Measurements from ENCODE around the gene TNS3. TPM values are rescaled to one million over a fixed set of nuclear protein-coding genes. Genes with fewer than 3 reads are reported as not detected.
A peak's percentile ranks its signal among the peaks of the same experiment; 100 is the strongest.
"Not testable (repeated sequence)": the region's sequence is repeated elsewhere in the genome, so short reads cannot be mapped to it uniquely, and the experiment has no call there.

TNS3 gene
- polyA plus RNA-seq, 2 donors: 2.7 to 3.4 TPM

DNA sequence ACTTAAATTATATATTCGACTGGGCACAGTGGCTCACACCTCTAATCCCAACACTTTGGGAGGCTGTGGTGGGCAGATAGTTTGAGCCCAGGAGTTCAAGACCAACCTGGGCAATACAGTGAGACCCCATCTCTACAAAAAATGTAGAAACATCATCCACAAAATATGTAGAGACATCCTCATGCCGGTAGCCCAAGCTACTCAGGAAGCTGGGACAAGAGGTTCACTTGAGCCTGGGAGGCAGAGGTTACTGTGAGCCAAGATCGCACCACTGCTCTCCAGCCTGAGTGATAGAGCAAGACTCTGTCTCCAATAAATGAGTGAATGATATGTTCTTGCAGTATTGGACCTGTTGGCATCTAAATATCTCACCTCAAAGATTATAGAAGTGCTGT lies 22.6 kb upstream of the TNS3 start:
- Histone ChIP-seq H3K4me3 (ENCODE audit: low read depth in 1 of 2, low read length in 2 of 2) (no peak overlapping the region), H3K4me1 (ENCODE audit: control insufficient read depth in 2 of 2, insufficient read depth in 2 of 2, low read length in 1 of 2) (peaks cover 0 to 27% of the 10 kb centered on the region in 2 donors), H3K27ac (ENCODE audit: low read depth in 2 of 2, low read length in 1 of 2) (peak overlapping the region; percentile 36 to 77), H3K9me3 (ENCODE audit: control insufficient read depth in 2 of 2, insufficient read depth in 1 of 2, low read depth in 1 of 2, low read length in 1 of 2) (no peaks in the 10 kb centered on the region), H3K27me3 (ENCODE audit: control insufficient read depth in 1 of 2, insufficient read depth in 2 of 2, low read length in 2 of 2) (no peaks in the 10 kb centered on the region), H3K36me3 (ENCODE audit: control insufficient read depth in 2 of 2, insufficient read depth in 2 of 2, low read length in 1 of 2) (no peaks in the 10 kb centered on the region)
- 39 to 51% methylated on average over 3 of the region's 3 CpGs for WGBS, 2 donors

DNA sequence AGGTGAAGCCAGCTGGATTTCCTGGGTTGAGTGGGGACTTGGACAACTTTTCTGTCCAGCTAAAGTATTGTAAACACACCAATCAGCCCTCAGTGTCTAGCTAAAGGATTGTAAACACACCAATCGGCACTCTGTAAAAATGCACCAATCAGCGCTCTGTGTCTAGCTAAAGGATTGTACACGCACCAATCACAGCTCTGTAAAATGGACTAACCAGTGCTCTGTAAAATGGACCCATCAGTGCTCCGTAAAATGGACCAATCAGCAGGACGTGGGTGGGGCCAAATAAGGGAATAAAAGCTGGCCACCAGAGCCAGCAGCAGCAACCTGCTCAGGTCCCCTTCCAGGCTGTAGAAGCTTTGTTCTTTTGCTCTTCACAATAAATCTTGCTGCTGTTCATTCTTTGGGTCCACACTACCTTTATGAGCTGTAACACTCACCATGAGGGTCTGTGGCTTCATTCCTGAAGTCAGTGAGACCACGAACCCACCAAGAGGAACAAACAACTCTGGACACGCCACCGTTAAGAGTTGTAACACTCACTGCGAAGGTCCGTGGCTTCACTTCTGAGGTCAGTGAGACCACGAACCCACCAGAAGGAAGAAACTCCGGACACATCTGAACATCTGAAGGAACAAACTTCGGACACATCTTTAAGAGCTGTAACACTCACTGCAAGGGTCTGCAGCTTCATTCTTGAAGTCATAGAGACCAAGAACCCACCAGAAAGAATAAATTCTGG lies 21.8 kb upstream of the TNS3 start:
- H3K27ac ChIP-seq (ENCODE audit: low read depth in 2 of 2, low read length in 1 of 2); H3K36me3 ChIP-seq (ENCODE audit: control insufficient read depth in 2 of 2, insufficient read depth in 2 of 2, low read length in 1 of 2); H3K9me3 ChIP-seq (ENCODE audit: control insufficient read depth in 2 of 2, insufficient read depth in 1 of 2, low read depth in 1 of 2, low read length in 1 of 2); H3K4me3 ChIP-seq (ENCODE audit: low read depth in 1 of 2, low read length in 2 of 2); H3K27me3 ChIP-seq (ENCODE audit: control insufficient read depth in 1 of 2, insufficient read depth in 2 of 2, low read length in 2 of 2): not testable (repeated sequence)
- peaks cover under 1 to 27% of the 10 kb centered on the region in 2 donors for H3K4me1 ChIP-seq (ENCODE audit: control insufficient read depth in 2 of 2, insufficient read depth in 2 of 2, low read length in 1 of 2)
- WGBS, 2 donors: 87 to 91% methylated on average over 13 of the region's 13 CpGs

DNA sequence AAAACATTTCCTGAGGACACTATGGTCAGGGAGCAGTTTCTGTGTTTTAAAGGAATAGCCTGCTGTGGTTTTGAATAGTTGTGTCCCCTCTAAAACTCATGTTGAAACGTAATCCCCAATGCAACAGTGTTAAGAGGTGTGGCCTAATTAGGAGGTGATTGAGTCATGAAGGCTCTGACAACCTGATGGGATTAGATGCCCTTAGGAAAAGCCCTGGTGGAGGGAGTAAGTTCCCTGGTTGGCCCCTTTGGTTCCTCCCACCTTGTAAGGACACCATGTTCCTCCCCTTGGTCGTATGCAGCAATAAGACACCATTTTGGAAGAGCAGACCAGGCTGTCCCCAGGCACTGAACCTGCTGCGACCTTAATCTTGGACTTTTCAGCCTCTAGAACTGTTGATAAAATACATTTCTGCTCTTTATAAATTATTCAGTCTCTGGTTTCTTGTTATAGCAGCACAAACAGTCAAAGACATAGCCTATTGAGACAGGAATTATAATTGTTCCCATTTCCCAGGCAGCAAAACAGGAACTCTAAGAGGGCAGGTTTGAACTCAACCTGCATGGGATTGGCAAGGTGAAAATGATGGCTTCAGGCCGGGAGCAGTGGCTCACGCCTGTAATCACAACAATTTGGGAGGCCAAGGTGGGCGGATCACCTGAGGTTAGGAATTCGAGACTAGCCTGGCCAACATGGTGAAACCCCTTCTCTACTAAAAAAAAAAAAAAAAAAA lies 20.5 kb upstream of the TNS3 start:
- Histone ChIP-seq H3K4me1 (ENCODE audit: control insufficient read depth in 2 of 2, insufficient read depth in 2 of 2, low read length in 1 of 2) (peaks cover 2 to 27% of the 10 kb centered on the region in 2 donors), H3K27me3 (ENCODE audit: control insufficient read depth in 1 of 2, insufficient read depth in 2 of 2, low read length in 2 of 2) (no peaks in the 10 kb centered on the region), H3K4me3 (ENCODE audit: low read depth in 1 of 2, low read length in 2 of 2) (no peak overlapping the region), H3K9me3 (ENCODE audit: control insufficient read depth in 2 of 2, insufficient read depth in 1 of 2, low read depth in 1 of 2, low read length in 1 of 2) (peaks cover 0 to 3% of the 10 kb centered on the region in 2 donors), H3K27ac (ENCODE audit: low read depth in 2 of 2, low read length in 1 of 2) (no peak overlapping the region), H3K36me3 (ENCODE audit: control insufficient read depth in 2 of 2, insufficient read depth in 2 of 2, low read length in 1 of 2) (no peaks in the 10 kb centered on the region)
- 65 to 79% methylated on average over 7 of the region's 7 CpGs for WGBS, 2 donors

DNA sequence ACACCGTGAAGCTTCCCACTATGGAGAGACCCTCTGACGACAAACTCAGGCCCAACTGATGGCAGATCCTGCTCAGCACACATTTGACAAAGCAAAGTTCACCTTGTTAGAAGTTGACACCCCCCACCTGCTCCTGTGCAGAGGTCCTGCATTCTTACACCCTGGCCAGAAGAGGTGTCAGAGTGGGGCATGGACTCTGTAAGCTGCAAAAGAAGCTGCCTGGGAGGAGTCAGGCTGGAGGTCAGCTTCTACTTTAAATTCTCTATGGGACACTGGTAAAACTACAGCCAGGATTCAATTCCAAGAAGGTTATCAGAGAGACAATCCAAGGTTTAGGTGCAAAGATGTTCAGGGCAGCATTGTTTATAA lies 20.0 kb upstream of the TNS3 start:
- Histone ChIP-seq H3K4me1 (ENCODE audit: control insufficient read depth in 2 of 2, insufficient read depth in 2 of 2, low read length in 1 of 2) (peaks cover 2 to 27% of the 10 kb centered on the region in 2 donors), H3K36me3 (ENCODE audit: control insufficient read depth in 2 of 2, insufficient read depth in 2 of 2, low read length in 1 of 2) (no peaks in the 10 kb centered on the region), H3K27ac (ENCODE audit: low read depth in 2 of 2, low read length in 1 of 2) (peak overlapping the region; percentile 60 to 70), H3K4me3 (ENCODE audit: low read depth in 1 of 2, low read length in 2 of 2) (no peak overlapping the region), H3K27me3 (ENCODE audit: control insufficient read depth in 1 of 2, insufficient read depth in 2 of 2, low read length in 2 of 2) (no peaks in the 10 kb centered on the region), H3K9me3 (ENCODE audit: control insufficient read depth in 2 of 2, insufficient read depth in 1 of 2, low read depth in 1 of 2, low read length in 1 of 2) (peaks cover 0 to 7% of the 10 kb centered on the region in 2 donors)
- 69 to 81% methylated on average over 2 of the region's 2 CpGs for WGBS, 2 donors

DNA sequence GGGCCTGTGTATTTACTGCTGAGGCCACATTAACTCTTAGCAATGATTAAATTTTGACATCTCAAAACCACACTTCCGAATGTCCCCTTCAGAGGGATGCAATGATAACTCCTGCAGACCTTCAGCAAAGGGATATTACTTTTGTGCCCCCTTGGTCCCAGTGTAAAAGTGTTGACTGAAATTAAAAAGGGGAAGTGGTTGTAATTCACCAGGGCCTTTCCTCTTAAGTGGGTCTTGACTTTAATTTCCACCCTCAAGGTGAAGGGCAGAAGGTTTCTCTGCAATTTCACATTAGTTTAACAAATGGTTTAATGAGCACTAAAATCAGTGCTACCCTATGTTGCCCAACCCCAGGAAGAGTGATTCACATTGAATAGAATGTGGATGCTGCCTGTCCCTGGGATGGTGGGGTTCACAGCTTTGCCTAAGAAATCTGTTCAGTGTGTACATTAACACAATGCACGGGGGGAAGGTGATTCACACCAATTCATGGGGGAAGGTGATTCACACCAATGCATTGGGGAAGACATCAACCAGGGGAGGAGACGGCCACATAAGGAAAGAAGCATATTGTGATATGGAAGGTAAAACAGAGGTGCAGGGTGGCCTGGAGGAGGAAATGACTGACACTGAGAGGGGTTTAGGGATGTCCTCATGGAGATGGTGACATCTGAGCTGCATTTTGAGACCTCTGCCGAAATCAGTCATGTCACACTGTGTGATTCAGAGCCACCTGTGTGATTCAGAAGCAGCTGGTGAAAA lies 19.4 kb upstream of the TNS3 start:
- 47 to 50% methylated on average over 4 of the region's 4 CpGs for WGBS, 2 donors
- peaks cover 2 to 27% of the 10 kb centered on the region in 2 donors for H3K4me1 ChIP-seq (ENCODE audit: control insufficient read depth in 2 of 2, insufficient read depth in 2 of 2, low read length in 1 of 2)
- no peaks in the 10 kb centered on the region for H3K27me3 ChIP-seq (ENCODE audit: control insufficient read depth in 1 of 2, insufficient read depth in 2 of 2, low read length in 2 of 2)
- no peak overlapping the region for H3K4me3 ChIP-seq (ENCODE audit: low read depth in 1 of 2, low read length in 2 of 2)
- H3K9me3 ChIP-seq (ENCODE audit: control insufficient read depth in 2 of 2, insufficient read depth in 1 of 2, low read depth in 1 of 2, low read length in 1 of 2): peaks cover 0 to 12% of the 10 kb centered on the region in 2 donors
- no peaks in the 10 kb centered on the region for H3K36me3 ChIP-seq (ENCODE audit: control insufficient read depth in 2 of 2, insufficient read depth in 2 of 2, low read length in 1 of 2)
- H3K27ac ChIP-seq (ENCODE audit: low read depth in 2 of 2, low read length in 1 of 2): peak overlapping the region; percentile 60 to 72

DNA sequence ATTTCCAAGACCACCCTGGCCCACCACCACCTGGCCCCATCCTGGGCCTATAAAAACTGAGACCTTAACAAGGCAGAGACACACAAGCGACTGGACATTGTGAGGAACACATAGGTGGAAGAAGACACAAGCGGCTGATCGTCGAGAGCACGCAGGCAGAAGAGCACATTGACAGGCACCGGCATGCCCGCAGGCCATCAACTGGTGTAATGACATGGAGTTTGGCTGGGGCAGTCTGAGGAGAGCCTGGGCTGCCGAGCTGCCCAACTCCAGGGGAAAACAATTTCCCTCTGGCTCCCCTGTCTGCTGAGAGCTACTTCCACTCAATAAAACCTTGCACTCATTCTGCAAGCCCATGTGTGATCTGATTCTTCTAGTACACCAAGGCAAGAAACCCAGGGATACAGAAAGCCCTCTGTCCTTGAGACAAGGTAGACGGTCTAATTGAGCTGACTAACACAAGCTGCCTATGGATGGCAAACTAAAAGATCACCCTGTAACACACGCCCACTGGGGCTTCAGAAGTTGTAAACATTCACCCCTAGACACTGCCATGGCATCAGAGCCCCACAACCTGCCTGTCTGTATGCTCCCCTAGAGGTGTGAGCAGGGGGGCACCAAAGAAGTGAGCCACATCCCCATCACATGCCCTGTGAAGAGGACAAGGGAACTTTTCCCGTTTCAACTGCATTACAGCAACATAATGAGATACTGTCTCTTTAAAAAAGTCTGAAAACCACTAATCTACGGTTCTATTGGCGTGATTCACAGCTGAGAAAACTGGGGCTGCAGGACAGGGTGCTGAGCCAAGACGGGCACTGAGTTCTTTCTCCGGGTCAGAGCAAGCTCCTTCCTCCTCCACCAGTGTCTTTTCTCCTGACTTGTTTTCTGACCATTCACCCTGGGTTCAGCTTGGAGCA lies 18.5 kb upstream of the TNS3 start:
- no peaks in the 10 kb centered on the region for H3K36me3 ChIP-seq (ENCODE audit: control insufficient read depth in 2 of 2, insufficient read depth in 2 of 2, low read length in 1 of 2)
- no peak overlapping the region for H3K4me3 ChIP-seq (ENCODE audit: low read depth in 1 of 2, low read length in 2 of 2)
- H3K9me3 ChIP-seq (ENCODE audit: control insufficient read depth in 2 of 2, insufficient read depth in 1 of 2, low read depth in 1 of 2, low read length in 1 of 2): peaks cover 0 to 14% of the 10 kb centered on the region in 2 donors
- no peaks in the 10 kb centered on the region for H3K27me3 ChIP-seq (ENCODE audit: control insufficient read depth in 1 of 2, insufficient read depth in 2 of 2, low read length in 2 of 2)
- 44 to 51% methylated on average over 15 of the region's 15 CpGs for WGBS, 2 donors
- peaks cover 2 to 25% of the 10 kb centered on the region in 2 donors for H3K4me1 ChIP-seq (ENCODE audit: control insufficient read depth in 2 of 2, insufficient read depth in 2 of 2, low read length in 1 of 2)
- peak overlapping the region in 1 of 2 donors; percentile 72 for H3K27ac ChIP-seq (ENCODE audit: low read depth in 2 of 2, low read length in 1 of 2)

DNA sequence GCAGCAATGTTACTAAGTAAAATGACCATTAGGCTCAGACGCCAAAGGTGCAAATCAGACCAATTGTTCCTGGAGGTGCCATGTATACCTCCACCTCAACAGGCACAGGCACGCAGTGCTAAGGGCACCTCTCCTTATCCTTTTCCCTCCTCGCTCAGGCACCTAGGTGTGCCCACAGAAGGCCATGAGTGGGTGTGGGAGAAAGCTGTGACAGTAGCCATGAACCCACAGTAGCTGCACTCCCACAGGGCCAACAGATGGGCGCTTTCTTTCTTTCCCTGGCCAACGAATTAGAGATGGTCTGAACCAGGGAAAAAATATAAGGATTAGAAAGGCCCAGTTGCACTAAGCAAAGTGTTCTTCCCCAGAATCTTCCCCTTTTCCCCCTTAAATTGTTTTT lies 15.5 kb upstream of the TNS3 start:
- no peaks in the 10 kb centered on the region for H3K36me3 ChIP-seq (ENCODE audit: control insufficient read depth in 2 of 2, insufficient read depth in 2 of 2, low read length in 1 of 2)
- H3K4me3 ChIP-seq (ENCODE audit: low read depth in 1 of 2, low read length in 2 of 2): no peak overlapping the region
- WGBS, 2 donors: 78 to 90% methylated on average over 5 of the region's 5 CpGs
- H3K27ac ChIP-seq (ENCODE audit: low read depth in 2 of 2, low read length in 1 of 2): no peak overlapping the region
- H3K27me3 ChIP-seq (ENCODE audit: control insufficient read depth in 1 of 2, insufficient read depth in 2 of 2, low read length in 2 of 2): no peaks in the 10 kb centered on the region
- H3K9me3 ChIP-seq (ENCODE audit: control insufficient read depth in 2 of 2, insufficient read depth in 1 of 2, low read depth in 1 of 2, low read length in 1 of 2): peaks cover 0 to 14% of the 10 kb centered on the region in 2 donors
- peaks cover 2 to 22% of the 10 kb centered on the region in 2 donors for H3K4me1 ChIP-seq (ENCODE audit: control insufficient read depth in 2 of 2, insufficient read depth in 2 of 2, low read length in 1 of 2)

DNA sequence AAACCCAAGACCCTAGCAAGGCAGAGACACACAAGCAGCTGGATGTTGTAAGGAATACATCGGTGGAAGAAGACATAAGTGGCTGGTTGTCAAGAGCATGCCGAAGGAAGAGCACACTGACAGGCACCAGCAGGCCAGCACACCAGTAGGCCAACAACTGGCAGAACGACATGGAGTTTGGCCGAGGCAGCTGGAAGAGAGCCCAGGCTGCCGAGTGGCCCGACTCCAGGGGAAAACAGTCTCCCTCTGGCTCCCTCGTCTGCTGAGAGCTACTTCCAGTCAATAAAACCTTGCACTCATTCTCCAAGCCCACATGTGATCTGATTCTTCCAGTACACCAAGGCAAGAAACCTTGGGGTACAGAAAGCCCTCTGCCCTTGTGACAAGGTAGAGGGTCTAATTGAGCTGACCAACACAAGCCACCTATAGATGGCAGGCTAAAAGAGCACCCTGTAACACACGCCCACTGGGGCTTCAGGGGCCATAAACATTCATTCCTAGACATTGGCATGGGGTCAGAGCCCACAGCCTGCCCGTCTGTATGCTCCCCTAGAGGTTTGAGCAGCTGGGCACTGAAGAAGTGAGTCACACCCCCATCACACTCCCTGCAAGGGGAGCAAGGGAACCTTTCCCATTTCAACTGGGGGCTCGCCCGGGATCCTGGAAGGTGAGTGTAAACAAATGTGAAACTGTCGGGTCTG lies 14.7 kb upstream of the TNS3 start:
- H3K27ac ChIP-seq (ENCODE audit: low read depth in 2 of 2, low read length in 1 of 2): no peak overlapping the region
- peaks cover 2 to 18% of the 10 kb centered on the region in 2 donors for H3K4me1 ChIP-seq (ENCODE audit: control insufficient read depth in 2 of 2, insufficient read depth in 2 of 2, low read length in 1 of 2)
- peaks cover 0 to 14% of the 10 kb centered on the region in 2 donors for H3K9me3 ChIP-seq (ENCODE audit: control insufficient read depth in 2 of 2, insufficient read depth in 1 of 2, low read depth in 1 of 2, low read length in 1 of 2)
- no peaks in the 10 kb centered on the region for H3K36me3 ChIP-seq (ENCODE audit: control insufficient read depth in 2 of 2, insufficient read depth in 2 of 2, low read length in 1 of 2)
- 49 to 54% methylated on average over 12 of the region's 12 CpGs for WGBS, 2 donors
- no peaks in the 10 kb centered on the region for H3K27me3 ChIP-seq (ENCODE audit: control insufficient read depth in 1 of 2, insufficient read depth in 2 of 2, low read length in 2 of 2)
- no peak overlapping the region for H3K4me3 ChIP-seq (ENCODE audit: low read depth in 1 of 2, low read length in 2 of 2)

All from esophagus (tissue), 2 donors.